Calu3 (cell line): ENCODE data around the gene GPR137B. TPM values are rescaled to one million over a fixed set of nuclear protein-coding genes. Genes with fewer than 3 reads are reported as not detected.

Experiments used
- BruUV-seq: library from RNA; stranded (reverse); fragments of 400-500 nt; replicated peaks from 2 replicates; lab custom pipeline; 2021; lab: Mats Ljungman, UMichigan
- CTCF ChIA-PET: fragments of 300-600 bp; sonication (Branson Sonifier 250); formaldehyde crosslinking; loops from one replicate; lab custom pipeline; 2022; ENCODE audit warnings: antibody characterized with exemption; lab: Charles Lee
- DNase-seq: peaks from one replicate; pipeline ENCODE4 v3.0.0; 2022
- H3K27ac Mint-ChIP-seq: one replicate; pipeline ENCODE4 v1.8.0; 2022; ENCODE audit warnings: mixed read lengths; ENCODE audit not compliant: unreplicated experiment
- H3K27me3 Mint-ChIP-seq: one replicate; pipeline ENCODE4 v1.8.0; 2022; ENCODE audit warnings: mixed read lengths; ENCODE audit not compliant: unreplicated experiment
- H3K36me3 Mint-ChIP-seq: one replicate; pipeline ENCODE4 v1.8.0; 2022; ENCODE audit warnings: mild to moderate bottlenecking, moderate library complexity, mixed read lengths; ENCODE audit not compliant: insufficient read depth, unreplicated experiment
- H3K4me1 Mint-ChIP-seq: one replicate; pipeline ENCODE4 v1.8.0; 2022; ENCODE audit warnings: mild to moderate bottlenecking, low read depth, mixed read lengths; ENCODE audit not compliant: unreplicated experiment
- H3K4me3 Mint-ChIP-seq: one replicate; pipeline ENCODE4 v1.8.0; 2022; ENCODE audit warnings: mild to moderate bottlenecking, low read depth, moderate library complexity, mixed read lengths; ENCODE audit not compliant: unreplicated experiment
- H3K9me3 Mint-ChIP-seq: one replicate; pipeline ENCODE4 v1.8.0; 2022; ENCODE audit warnings: low read depth, mixed read lengths; ENCODE audit not compliant: unreplicated experiment
- intact Hi-C: fragments of 100-400 bp; cut with micrococcal nuclease; formaldehyde crosslinking; loops from one replicate; pipeline ENCODE4 v1.10.0; 2022; ENCODE audit not compliant: unreplicated experiment
- total RNA-seq: library from RNA; stranded (reverse); gene quantifications from 2 replicates; pipeline ENCODE4 v1.2.3, GENCODE V29; 2022
- TF ChIP-seq, protein P1 (sequence below): fragments of 200-600 bp; IDR thresholded peaks from one replicate; pipeline ENCODE4 v1.8.0; 2022; ENCODE audit warnings: antibody characterized with exemption; ENCODE audit not compliant: unreplicated experiment

The GPR137B gene
- total RNA-seq, 1 experiment from 2014 or later, result 11.4 TPM

DNA sequence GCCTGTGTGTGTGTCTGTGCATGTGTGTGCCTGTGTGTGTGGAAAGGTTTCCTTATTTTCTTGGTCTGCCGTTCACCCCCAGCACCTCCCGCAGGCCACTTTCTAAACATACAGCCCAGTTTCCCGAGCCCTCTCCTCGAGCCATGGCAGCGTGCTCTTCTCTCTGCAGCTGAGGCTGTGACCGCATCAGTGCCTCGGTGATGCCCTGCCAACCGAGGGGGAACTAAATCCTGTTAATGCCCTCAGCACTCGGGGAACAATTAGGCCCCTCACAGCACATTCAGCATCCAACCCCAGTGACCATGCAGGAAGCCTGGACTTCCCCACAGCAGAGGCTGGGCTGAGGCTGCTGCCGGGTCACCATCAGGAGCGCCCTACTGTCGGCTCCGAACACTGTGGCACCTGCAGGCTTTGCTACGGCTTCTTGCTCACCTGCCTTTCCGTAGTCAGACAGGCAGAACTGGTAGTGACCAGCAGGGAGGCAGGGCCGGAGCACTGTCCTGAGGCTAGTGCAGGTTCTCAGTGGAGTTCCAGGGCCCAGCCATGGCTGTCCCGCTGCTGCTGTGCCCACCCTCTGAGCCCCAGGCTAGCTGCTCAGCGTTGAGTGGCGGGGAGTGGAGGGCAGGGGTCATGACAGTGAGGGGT is 8.1 kb downstream of the GPR137B start:
- H3K36me3 Mint-ChIP-seq, result no peaks in the 10 kb centered on the region
- DNase-seq, result no peak

GRCh38 chr1:236150986-236151385 is 8.6 kb downstream of the GPR137B start:
- H3K27ac Mint-ChIP-seq, result no peak overlapping the region
- H3K9me3 Mint-ChIP-seq, result no peaks in the 10 kb centered on the region
- BruUV-seq, result no TSS peak
- no peaks in the 10 kb centered on the region for H3K27me3 Mint-ChIP-seq
- intact Hi-C loops, result no loop called here
- DNase-seq, result no peak
- no peaks in the 10 kb centered on the region for H3K36me3 Mint-ChIP-seq
- peaks cover 5% of the 10 kb centered on the region for H3K4me1 Mint-ChIP-seq
- H3K4me3 Mint-ChIP-seq, result no peak overlapping the region
- CTCF ChIA-PET, result interaction anchor here (0.7 kb wide), 1 partner anchor 25 kb away, joined by 3 read pairs; no protein-coding TSS in a partner anchor
- TF ChIP-seq, protein P1, sequence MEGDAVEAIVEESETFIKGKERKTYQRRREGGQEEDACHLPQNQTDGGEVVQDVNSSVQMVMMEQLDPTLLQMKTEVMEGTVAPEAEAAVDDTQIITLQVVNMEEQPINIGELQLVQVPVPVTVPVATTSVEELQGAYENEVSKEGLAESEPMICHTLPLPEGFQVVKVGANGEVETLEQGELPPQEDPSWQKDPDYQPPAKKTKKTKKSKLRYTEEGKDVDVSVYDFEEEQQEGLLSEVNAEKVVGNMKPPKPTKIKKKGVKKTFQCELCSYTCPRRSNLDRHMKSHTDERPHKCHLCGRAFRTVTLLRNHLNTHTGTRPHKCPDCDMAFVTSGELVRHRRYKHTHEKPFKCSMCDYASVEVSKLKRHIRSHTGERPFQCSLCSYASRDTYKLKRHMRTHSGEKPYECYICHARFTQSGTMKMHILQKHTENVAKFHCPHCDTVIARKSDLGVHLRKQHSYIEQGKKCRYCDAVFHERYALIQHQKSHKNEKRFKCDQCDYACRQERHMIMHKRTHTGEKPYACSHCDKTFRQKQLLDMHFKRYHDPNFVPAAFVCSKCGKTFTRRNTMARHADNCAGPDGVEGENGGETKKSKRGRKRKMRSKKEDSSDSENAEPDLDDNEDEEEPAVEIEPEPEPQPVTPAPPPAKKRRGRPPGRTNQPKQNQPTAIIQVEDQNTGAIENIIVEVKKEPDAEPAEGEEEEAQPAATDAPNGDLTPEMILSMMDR, result no peak

More for the DNA sequence above, 8.1 kb downstream of the GPR137B start:
- Mint-ChIP-seq H3K4me1 (peaks cover 5% of the 10 kb centered on the region), H3K9me3 (no peaks in the 10 kb centered on the region), H3K27me3 (no peaks in the 10 kb centered on the region), H3K27ac (no peak overlapping the region), H3K4me3 (no peak overlapping the region)
- TF ChIP-seq, protein P1, result no peak
- CTCF ChIA-PET, result no interaction called here
- no TSS peak for BruUV-seq
- intact Hi-C loops, result no loop called here

GRCh38 chr1:236151739-236152424 is 9.5 kb downstream of the GPR137B start:
- TF ChIP-seq, protein P1, result no peak
- intact Hi-C loops, result no loop called here
- no peaks in the 10 kb centered on the region for H3K9me3 Mint-ChIP-seq
- no peaks in the 10 kb centered on the region for H3K36me3 Mint-ChIP-seq
- peaks cover 5% of the 10 kb centered on the region for H3K4me1 Mint-ChIP-seq
- CTCF ChIA-PET, result interaction anchor here (0.6 to 0.7 kb wide), 2 partner anchors 26 to 1954 kb away, joined by 3 read pairs; no protein-coding TSS in a partner anchor
- no peak overlapping the region for H3K4me3 Mint-ChIP-seq
- no TSS peak for BruUV-seq
- no peak for DNase-seq
- H3K27me3 Mint-ChIP-seq, result no peaks in the 10 kb centered on the region
- no peak overlapping the region for H3K27ac Mint-ChIP-seq

DNA sequence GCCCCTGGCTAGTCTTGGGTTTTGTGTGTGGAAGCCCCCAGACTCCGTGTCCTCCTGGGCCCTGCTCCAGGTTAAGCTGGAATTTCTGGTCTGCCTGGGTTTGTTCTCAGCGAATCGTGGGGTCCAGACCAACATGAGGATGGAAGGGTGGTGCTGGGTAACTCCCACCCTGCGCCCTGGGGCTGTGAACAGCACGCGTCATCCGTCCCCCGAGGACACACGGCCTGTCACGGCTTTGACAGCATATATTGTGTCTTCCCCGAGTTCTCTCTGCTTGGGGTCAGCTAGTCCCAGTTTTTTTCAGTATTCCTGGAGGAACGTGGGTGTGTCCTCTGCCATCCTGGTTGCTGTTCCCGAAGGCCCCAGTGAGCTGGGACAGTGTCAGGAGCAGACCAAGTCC is 11.8 kb downstream of the GPR137B start:
- TF ChIP-seq, protein P1, result no peak
- Mint-ChIP-seq H3K36me3 (no peaks in the 10 kb centered on the region), H3K9me3 (no peaks in the 10 kb centered on the region), H3K4me3 (no peak overlapping the region), H3K27me3 (no peaks in the 10 kb centered on the region), H3K27ac (no peak overlapping the region), H3K4me1 (no peaks in the 10 kb centered on the region)
- CTCF ChIA-PET, result no interaction called here
- no peak for DNase-seq
- no TSS peak for BruUV-seq
- intact Hi-C loops, result no loop called here
